ENCODE measurements around the gene LRRC3. TPM values are rescaled to one million over a fixed set of nuclear protein-coding genes. Genes with fewer than 3 reads are reported as not detected.

The LRRC3 gene
- total RNA-seq, 1 donor from 2014 or later: 9.1 TPM

DNA sequence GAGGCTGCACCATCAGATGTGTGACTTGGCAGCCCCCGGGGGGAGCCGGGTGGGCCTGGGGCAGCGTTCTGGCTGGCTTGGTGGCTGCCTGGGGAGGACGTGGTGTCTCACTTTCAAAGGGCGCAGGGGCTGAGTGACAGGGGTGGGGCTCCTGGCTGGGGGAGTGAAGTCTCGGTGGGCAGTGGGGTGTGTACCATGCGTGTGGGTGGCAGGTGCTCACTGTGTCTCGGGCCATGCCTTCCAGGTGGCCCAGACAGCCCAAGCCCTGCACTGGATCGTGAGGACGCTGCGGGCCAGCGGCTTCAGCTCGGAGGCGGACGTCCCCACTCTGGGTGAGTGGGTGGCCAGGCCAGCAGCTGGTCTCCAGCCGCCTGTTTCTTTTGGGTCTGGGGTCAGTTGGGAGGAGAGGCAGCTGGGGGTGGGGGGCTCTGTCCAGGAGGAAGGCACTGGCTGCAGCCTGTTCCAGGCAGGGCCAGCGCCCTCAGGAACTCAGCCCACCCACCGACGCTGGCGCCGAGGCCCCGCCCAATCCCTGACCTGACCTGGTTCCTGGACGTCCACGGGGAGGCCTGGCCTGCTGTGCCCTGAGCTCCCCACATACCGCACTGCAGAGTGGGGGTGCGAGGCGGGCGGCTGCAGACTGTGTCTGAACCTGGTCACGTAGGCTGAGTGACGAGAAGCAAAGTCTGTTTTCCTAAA, 30.6 kb upstream of the LRRC3 start:
- TF ChIP-seq, protein P1, sequence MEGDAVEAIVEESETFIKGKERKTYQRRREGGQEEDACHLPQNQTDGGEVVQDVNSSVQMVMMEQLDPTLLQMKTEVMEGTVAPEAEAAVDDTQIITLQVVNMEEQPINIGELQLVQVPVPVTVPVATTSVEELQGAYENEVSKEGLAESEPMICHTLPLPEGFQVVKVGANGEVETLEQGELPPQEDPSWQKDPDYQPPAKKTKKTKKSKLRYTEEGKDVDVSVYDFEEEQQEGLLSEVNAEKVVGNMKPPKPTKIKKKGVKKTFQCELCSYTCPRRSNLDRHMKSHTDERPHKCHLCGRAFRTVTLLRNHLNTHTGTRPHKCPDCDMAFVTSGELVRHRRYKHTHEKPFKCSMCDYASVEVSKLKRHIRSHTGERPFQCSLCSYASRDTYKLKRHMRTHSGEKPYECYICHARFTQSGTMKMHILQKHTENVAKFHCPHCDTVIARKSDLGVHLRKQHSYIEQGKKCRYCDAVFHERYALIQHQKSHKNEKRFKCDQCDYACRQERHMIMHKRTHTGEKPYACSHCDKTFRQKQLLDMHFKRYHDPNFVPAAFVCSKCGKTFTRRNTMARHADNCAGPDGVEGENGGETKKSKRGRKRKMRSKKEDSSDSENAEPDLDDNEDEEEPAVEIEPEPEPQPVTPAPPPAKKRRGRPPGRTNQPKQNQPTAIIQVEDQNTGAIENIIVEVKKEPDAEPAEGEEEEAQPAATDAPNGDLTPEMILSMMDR (IDR thresholded peaks at IDR 0.05; ENCODE audit: unreplicated experiment): no peak
- H3K9me3 Mint-ChIP-seq (ENCODE audit: unreplicated experiment): no peaks in the 10 kb centered on the region
- H3K27ac Mint-ChIP-seq (ENCODE audit: unreplicated experiment): no peak overlapping the region
- peaks cover 1% of the 10 kb centered on the region for H3K36me3 Mint-ChIP-seq (ENCODE audit: low read depth, unreplicated experiment)
- no peaks in the 10 kb centered on the region for H3K4me1 Mint-ChIP-seq (ENCODE audit: unreplicated experiment)
- no peak overlapping the region for H3K4me3 Mint-ChIP-seq (ENCODE audit: unreplicated experiment)
- DNase-seq (ENCODE audit: low spot score): no peak
- H3K27me3 Mint-ChIP-seq (ENCODE audit: unreplicated experiment): no peaks in the 10 kb centered on the region

DNA sequence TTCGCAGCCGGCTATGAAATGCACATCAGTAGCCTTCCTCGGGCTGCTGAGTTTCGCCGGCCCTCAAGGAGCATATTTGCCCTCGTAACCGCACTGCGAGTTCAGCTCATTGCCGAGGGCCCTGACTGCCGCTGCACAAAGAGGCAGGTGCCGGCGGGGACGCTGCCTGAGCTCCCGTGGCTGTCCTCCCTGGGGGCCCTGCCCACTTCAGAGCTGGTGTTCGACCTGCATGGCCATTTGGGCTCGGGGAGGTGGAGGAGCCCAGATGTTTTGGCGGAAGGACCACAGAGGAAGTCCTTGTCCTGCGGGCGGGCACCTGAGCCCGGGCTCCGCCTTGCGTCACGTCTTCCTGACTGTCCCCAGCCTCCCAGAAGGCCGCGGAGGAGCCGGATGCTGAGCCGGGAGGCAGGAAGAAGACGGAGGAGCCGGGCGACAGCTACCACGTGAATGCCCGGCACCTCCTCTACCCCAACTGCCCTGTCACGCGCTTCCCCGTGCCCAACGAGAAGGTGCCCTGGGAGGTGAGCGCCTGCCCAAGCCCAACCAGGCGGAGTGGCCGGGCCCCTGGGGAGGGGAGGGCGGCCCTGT, 29.9 kb upstream of the LRRC3 start:
- Mint-ChIP-seq H3K4me3 (ENCODE audit: unreplicated experiment) (no peak overlapping the region), H3K9me3 (ENCODE audit: unreplicated experiment) (no peaks in the 10 kb centered on the region), H3K27me3 (ENCODE audit: unreplicated experiment) (no peaks in the 10 kb centered on the region), H3K4me1 (ENCODE audit: unreplicated experiment) (no peaks in the 10 kb centered on the region), H3K36me3 (ENCODE audit: low read depth, unreplicated experiment) (no peaks in the 10 kb centered on the region), H3K27ac (ENCODE audit: unreplicated experiment) (no peak overlapping the region)
- TF ChIP-seq, protein P1 (IDR thresholded peaks at IDR 0.05; ENCODE audit: unreplicated experiment): no peak
- DNase-seq (ENCODE audit: low spot score): no peak

DNA sequence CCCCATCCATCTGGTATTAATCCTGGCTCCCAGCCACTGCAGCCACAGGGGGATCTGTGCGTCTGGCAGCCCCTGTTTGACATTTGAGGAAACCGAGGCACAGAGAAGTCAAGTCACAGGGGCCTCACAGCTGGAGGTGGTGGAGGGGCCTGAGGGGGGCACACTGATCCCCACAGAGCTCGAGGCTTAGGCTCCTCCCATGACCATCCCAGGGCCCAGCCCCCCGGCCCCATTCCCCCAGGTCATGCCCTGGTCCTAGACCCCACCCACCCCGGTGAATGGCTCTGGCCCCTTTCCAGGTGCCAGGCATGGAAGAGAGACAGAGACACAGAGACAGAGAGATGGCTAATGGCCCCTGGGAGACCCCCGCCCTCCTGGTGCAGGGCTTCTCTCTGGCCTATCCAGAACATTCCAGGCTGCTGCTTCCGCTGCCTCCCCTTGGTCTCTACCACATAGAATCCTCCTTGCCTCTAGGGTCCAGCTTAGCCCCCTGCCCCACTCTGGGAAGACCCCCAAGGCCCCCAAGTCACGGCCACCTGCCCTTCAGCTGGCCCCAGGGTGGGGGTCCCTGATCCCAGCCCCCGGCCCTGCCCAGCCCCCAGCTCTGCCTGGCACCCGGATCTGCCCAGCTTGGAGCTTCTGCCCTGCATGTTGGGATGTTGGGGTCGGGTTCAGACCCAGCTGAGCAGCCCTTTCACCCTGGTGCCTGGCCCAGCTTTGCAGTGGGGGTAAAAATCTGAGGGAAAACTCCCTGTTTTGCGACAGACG, 29.2 kb upstream of the LRRC3 start:
- Mint-ChIP-seq H3K4me1 (ENCODE audit: unreplicated experiment) (no peaks in the 10 kb centered on the region), H3K4me3 (ENCODE audit: unreplicated experiment) (no peak overlapping the region), H3K9me3 (ENCODE audit: unreplicated experiment) (no peaks in the 10 kb centered on the region), H3K27ac (ENCODE audit: unreplicated experiment) (no peak overlapping the region), H3K27me3 (ENCODE audit: unreplicated experiment) (no peaks in the 10 kb centered on the region), H3K36me3 (ENCODE audit: low read depth, unreplicated experiment) (no peaks in the 10 kb centered on the region)
- TF ChIP-seq, protein P1 (IDR thresholded peaks at IDR 0.05; ENCODE audit: unreplicated experiment): no peak
- DNase-seq (ENCODE audit: low spot score): no peak

DNA sequence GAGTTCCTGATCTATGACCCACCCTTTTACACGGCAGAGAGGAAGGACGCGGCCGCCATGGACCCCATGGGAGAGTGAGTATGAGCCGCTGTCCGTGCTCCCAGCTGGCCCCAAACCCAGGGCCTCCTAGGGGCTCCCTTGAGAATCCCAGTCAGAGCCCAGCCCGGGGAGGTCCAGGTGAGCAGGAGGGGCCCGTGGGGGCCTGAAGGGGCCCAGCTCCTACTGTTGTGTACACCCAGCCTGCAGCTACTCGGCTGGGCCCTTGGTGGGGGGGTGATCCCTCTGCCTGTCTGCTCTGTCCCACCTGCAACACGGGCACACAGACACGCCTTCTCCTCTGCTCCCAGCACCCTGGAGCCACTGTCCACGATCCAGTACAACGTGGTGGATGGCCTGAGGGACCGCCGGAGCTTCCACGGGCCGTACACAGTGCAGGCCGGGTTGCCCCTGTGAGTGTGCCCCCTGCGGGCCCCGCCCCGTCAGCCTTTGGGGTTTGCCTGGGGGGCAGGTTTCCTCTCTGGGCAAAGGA, 28.6 kb upstream of the LRRC3 start:
- Mint-ChIP-seq H3K4me3 (ENCODE audit: unreplicated experiment) (no peak overlapping the region), H3K27ac (ENCODE audit: unreplicated experiment) (no peak overlapping the region), H3K4me1 (ENCODE audit: unreplicated experiment) (no peaks in the 10 kb centered on the region), H3K36me3 (ENCODE audit: low read depth, unreplicated experiment) (no peaks in the 10 kb centered on the region), H3K27me3 (ENCODE audit: unreplicated experiment) (no peaks in the 10 kb centered on the region), H3K9me3 (ENCODE audit: unreplicated experiment) (no peaks in the 10 kb centered on the region)
- no peak for DNase-seq (ENCODE audit: low spot score)
- TF ChIP-seq, protein P1 (IDR thresholded peaks at IDR 0.05; ENCODE audit: unreplicated experiment): no peak
